A549 treated with dexamethasone at 1 μM for 4 hours (cell line): Measurements from ENCODE around the gene APOC1. TPM values are rescaled to one million over a fixed set of nuclear protein-coding genes. Genes with fewer than 3 reads are reported as not detected.

Experiments used
- total RNA-seq: library from RNA; stranded (reverse); fragments of 200-300 nt; extraction: Qiagen RNA extraction; gene quantifications from 5 replicates; pipeline ENCODE4 v1.2.3, GENCODE V29; 2022

The APOC1 gene
- 91.2 to 130 TPM (median 94.0 TPM) in 5 replicates for total RNA-seq

DNA sequence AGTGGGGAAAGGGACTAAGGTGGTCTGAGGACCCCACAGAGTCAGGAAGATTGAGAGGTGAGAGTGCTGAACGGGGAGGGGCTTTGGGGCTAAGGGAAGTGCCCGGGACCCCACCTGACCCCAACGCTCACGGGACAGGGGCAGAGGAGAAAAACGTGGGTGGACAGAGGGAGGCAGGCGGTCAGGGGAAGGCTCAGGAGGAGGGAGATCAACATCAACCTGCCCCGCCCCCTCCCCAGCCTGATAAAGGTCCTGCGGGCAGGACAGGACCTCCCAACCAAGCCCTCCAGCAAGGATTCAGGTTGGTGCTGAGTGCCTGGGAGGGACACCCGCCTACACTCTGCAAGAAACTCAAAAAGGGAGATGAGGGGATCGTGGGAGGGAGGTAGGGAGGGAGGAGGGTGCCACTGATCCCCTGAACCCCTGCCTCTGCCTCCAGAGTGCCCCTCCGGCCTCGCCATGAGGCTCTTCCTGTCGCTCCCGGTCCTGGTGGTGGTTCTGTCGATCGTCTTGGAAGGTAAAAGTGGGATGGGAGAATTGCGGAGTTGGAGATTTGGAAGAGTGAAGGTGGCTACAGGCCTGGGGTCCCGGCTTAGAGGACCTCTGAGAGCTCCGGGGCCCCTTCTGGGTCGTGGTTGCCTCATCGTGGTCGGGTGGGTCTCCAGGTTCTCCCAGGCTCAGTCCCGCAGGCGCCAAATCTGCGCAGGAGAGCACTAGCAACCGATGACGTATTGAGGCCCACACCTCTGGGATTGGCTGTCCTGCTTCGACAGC lies at the start of gene APOC1:
APOC1 (plus strand) TSS at position 176 of the 774 bp plus-strand sequence; CDS start at position 460, 284 bp downstream.

GRCh38 chr19:44891016-44891882 lies 23.2 kb upstream of the APOC1 start, which contains the start of gene TOMM40:
Gene TOMM40, plus strand, starts transcription at chr19:44891254. Its CDS starts 162 bp downstream, at chr19:44891416.

DNA sequence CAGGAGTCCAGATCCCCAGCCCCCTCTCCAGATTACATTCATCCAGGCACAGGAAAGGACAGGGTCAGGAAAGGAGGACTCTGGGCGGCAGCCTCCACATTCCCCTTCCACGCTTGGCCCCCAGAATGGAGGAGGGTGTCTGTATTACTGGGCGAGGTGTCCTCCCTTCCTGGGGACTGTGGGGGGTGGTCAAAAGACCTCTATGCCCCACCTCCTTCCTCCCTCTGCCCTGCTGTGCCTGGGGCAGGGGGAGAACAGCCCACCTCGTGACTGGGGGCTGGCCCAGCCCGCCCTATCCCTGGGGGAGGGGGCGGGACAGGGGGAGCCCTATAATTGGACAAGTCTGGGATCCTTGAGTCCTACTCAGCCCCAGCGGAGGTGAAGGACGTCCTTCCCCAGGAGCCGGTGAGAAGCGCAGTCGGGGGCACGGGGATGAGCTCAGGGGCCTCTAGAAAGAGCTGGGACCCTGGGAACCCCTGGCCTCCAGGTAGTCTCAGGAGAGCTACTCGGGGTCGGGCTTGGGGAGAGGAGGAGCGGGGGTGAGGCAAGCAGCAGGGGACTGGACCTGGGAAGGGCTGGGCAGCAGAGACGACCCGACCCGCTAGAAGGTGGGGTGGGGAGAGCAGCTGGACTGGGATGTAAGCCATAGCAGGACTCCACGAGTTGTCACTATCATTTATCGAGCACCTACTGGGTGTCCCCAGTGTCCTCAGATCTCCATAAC lies 8.8 kb upstream of the APOC1 start, which contains the start of gene APOE:
APOE (plus strand) TSS at position 360 of the 724 bp plus-strand sequence. CDS start 829 bp downstream, outside the sequence.

GRCh38 chr19:44942067-44942571 lies 27.7 kb downstream of the APOC1 start, which contains the start of gene APOC4:
Gene APOC4, plus strand, starts transcription at chr19:44942237. Its CDS starts 41 bp downstream, at chr19:44942278.

GRCh38 chr19:44954649-44955504 lies 40.5 kb downstream of the APOC1 start, which contains the start of gene CLPTM1:
Gene CLPTM1, plus strand, starts transcription at chr19:44955380. Its CDS starts 16 bp downstream, at chr19:44955396.

Other genes starting within 250 kb of the APOC1 start
- 6.3 to 12.6 TPM (median 10.0 TPM) in 5 replicates for gene CEACAM19, start 243.1 kb upstream of the APOC1 start, total RNA-seq
- gene CEACAM16, start 215.5 kb upstream of the APOC1 start, total RNA-seq, result 0.05 to 0.14 TPM (median 0.08 TPM) in 4 of 5 replicates, not detected in the other
- 25.7 to 66.4 TPM (median 59.5 TPM) in 5 replicates for gene BCL3, start 165.9 kb upstream of the APOC1 start, total RNA-seq
- 0.06 TPM in 1 of 5 replicates, not detected in the others for gene CBLC, start 136.7 kb upstream of the APOC1 start, total RNA-seq
- 56.0 to 89.4 TPM (median 81.7 TPM) in 5 replicates for gene BCAM, start 105.5 kb upstream of the APOC1 start, total RNA-seq
- 68.1 to 82.4 TPM (median 79.9 TPM) in 5 replicates for gene NECTIN2, start 68.3 kb upstream of the APOC1 start, total RNA-seq
- gene TOMM40, start 23.4 kb upstream of the APOC1 start, total RNA-seq, result 188 to 264 TPM (median 240 TPM) in 5 replicates
- gene APOE, start 8.8 kb upstream of the APOC1 start, total RNA-seq, result 10.3 to 17.3 TPM (median 12.0 TPM) in 5 replicates
- gene APOC4, start 27.6 kb downstream of the APOC1 start, total RNA-seq, result not detected in 5 replicates
- not detected in 5 replicates for gene APOC2, start 31.4 kb downstream of the APOC1 start, total RNA-seq
- gene CLPTM1, start 40.8 kb downstream of the APOC1 start, total RNA-seq, result 119 to 206 TPM (median 194 TPM) in 5 replicates
- 21.2 to 36.9 TPM (median 33.8 TPM) in 5 replicates for gene RELB, start 86.9 kb downstream of the APOC1 start, total RNA-seq
- 47.7 to 70.6 TPM (median 64.3 TPM) in 5 replicates for gene CLASRP, start 124.4 kb downstream of the APOC1 start, total RNA-seq
- 11.5 to 21.3 TPM (median 18.6 TPM) in 5 replicates for gene ZNF296, start 161.9 kb downstream of the APOC1 start, total RNA-seq
- 81.0 to 104 TPM (median 81.9 TPM) in 5 replicates for gene GEMIN7, start 164.7 kb downstream of the APOC1 start, total RNA-seq
- gene PPP1R37, start 178.6 kb downstream of the APOC1 start, total RNA-seq, result 27.7 to 43.9 TPM (median 36.7 TPM) in 5 replicates
- 0.56 to 1.1 TPM (median 0.95 TPM) in 5 replicates for gene NKPD1, start 246.4 kb downstream of the APOC1 start, total RNA-seq